Transverse colon (tissue), 3 donors: Measurements from ENCODE around the gene MYO9A.

ENCODE experiments used
- EP300 ChIP-seq: sonication (generic); formaldehyde crosslinking; IDR thresholded peaks from one replicate; pipeline ENCODE4 v1.6.1; 2017; ENCODE audit warnings: antibody characterized with exemption, low read depth
- TF ChIP-seq, protein P1 (sequence below), 5 experiments: fragments of 200-600 bp in 3 of 5; fragments of 450-650 bp in 2 of 5; sonication (generic) in 3 of 5; IDR thresholded peaks; 1 replicate in 2 of 5; 2 replicates in 3 of 5; pipeline ENCODE4 v1.5.1; 2016 to 2017; ENCODE audit warnings: antibody characterized with exemption in 5 of 5, inconsistent platforms in 3 of 5, mild to moderate bottlenecking in 2 of 5, moderate library complexity in 1 of 5

- TF ChIP-seq, protein P1, sequence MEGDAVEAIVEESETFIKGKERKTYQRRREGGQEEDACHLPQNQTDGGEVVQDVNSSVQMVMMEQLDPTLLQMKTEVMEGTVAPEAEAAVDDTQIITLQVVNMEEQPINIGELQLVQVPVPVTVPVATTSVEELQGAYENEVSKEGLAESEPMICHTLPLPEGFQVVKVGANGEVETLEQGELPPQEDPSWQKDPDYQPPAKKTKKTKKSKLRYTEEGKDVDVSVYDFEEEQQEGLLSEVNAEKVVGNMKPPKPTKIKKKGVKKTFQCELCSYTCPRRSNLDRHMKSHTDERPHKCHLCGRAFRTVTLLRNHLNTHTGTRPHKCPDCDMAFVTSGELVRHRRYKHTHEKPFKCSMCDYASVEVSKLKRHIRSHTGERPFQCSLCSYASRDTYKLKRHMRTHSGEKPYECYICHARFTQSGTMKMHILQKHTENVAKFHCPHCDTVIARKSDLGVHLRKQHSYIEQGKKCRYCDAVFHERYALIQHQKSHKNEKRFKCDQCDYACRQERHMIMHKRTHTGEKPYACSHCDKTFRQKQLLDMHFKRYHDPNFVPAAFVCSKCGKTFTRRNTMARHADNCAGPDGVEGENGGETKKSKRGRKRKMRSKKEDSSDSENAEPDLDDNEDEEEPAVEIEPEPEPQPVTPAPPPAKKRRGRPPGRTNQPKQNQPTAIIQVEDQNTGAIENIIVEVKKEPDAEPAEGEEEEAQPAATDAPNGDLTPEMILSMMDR (IDR thresholded peaks at IDR 0.05): no peak
- TF ChIP-seq EP300: no peak
Measured at GRCh38 chr15:71813723-71814470, 304.1 kb downstream of the MYO9A start.
